A549 (cell line): ENCODE data around the gene PPP2R5C. TPM values are rescaled to one million over a fixed set of nuclear protein-coding genes. Genes with fewer than 3 reads are reported as not detected.

Experiments used
- ATAC-seq, 2 experiments: fragments of 200-7000 bp in 1 of 2; fragments of >200 bp in 1 of 2; cut with Nextera tagmentation in 1 of 2; cut with Tn5 transposase in 1 of 2; 3 replicates each; pipeline versions ENCODE4 v1.8.0 to v1.9.1; 2018 to 2020; ENCODE audit warnings: mild to moderate bottlenecking in 1 of 2, moderate library complexity in 1 of 2
- CTCF ChIA-PET: fragments of 300-600 bp; sonication (Branson Sonifier 250); formaldehyde crosslinking; extraction: SDS; loops from one replicate; lab custom pipeline; 2021; ENCODE audit warnings: antibody characterized with exemption, inconsistent platforms; lab: Yijun Ruan, JAX
- POLR2A ChIA-PET: fragments of 350-600 bp; formaldehyde crosslinking; extraction: SDS; loops from one replicate; lab custom pipeline; 2021; ENCODE audit warnings: antibody characterized with exemption, inconsistent platforms; lab: Yijun Ruan, JAX
- DNase-seq, 2 experiments: peaks; one replicate each; pipeline versions ENCODE4 v3.0.0 to v3.0.0-alpha.2; 2011 to 2016; ENCODE audit warnings: low read depth in 1 of 2, low spot score in 1 of 2
- FAIRE-seq: peaks from 2 replicates; lab custom pipeline; 2011; peaks lifted over from hg19 to GRCh38; lab: Jason Lieb, UNC
- H3K27ac ChIP-seq, 2 experiments: fragments of >200 bp; sonication (Bioruptor Twin); formaldehyde crosslinking; 3 replicates each; pipeline ENCODE4 v1.5.1; 2016 to 2017
- H3K4me1 ChIP-seq: fragments of >200 bp; sonication (Bioruptor Twin); formaldehyde crosslinking; 3 replicates; pipeline ENCODE4 v1.6.1; 2016
- H3K4me2 ChIP-seq: fragments of >200 bp; sonication (Bioruptor Twin); formaldehyde crosslinking; 3 replicates; pipeline ENCODE4 v1.6.1; 2016
- H3K4me3 ChIP-seq: fragments of >200 bp; sonication (Bioruptor Twin); formaldehyde crosslinking; 3 replicates; pipeline ENCODE4 v1.5.1; 2016
- H3K9me3 ChIP-seq: fragments of >200 bp; sonication (Bioruptor Twin); formaldehyde crosslinking; 3 replicates; pipeline ENCODE4 v1.6.1; 2016
- BHLHE40 ChIP-seq: IDR thresholded peaks from 2 replicates; pipeline ENCODE4 v1.6.1; 2012; ENCODE audit warnings: low read depth, low read length, inconsistent platforms
- CBX2 ChIP-seq: fragments of 200-600 bp; sonication (generic); IDR thresholded peaks from 2 replicates; pipeline ENCODE4 v1.6.1; 2016; ENCODE audit warnings: low read depth, mild to moderate bottlenecking, borderline replicate concordance
- EP300 ChIP-seq, 2 experiments: fragments of >200 bp; sonication (Bioruptor Twin); formaldehyde crosslinking; IDR thresholded peaks; 2 replicates in 1 of 2; 3 replicates in 1 of 2; pipeline ENCODE4 v1.6.1; 2016 to 2017
- ESRRA ChIP-seq: fragments of 150-350 bp; IDR thresholded peaks from 2 replicates; pipeline ENCODE4 v1.6.1; 2014; ENCODE audit warnings: mild to moderate bottlenecking, low read length, borderline replicate concordance
- FOSL2 ChIP-seq, 2 experiments: fragments of 450-650 bp in 1 of 2; fragments of >200 bp in 1 of 2; sonication (Bioruptor Twin) in 1 of 2; formaldehyde crosslinking; IDR thresholded peaks; 2 replicates each; pipeline versions ENCODE4 v1.5.0 to v1.6.1; 2016 to 2020; ENCODE audit warnings: mild to moderate bottlenecking in 1 of 2, moderate library complexity in 1 of 2
- FOXS1 ChIP-seq: fragments of 250-450 bp; sonication (Bioruptor Pico); IDR thresholded peaks from 2 replicates; pipeline ENCODE4 v1.5.0; 2020; ENCODE audit warnings: mild to moderate bottlenecking, moderate library complexity
- HOXA7 ChIP-seq: fragments of 250-450 bp; sonication (Bioruptor Pico); IDR thresholded peaks from 2 replicates; pipeline ENCODE4 v1.5.0; 2020; ENCODE audit warnings: mild to moderate bottlenecking, moderate library complexity
- HOXB5 ChIP-seq: fragments of 250-450 bp; sonication (Bioruptor Pico); IDR thresholded peaks from 2 replicates; pipeline ENCODE4 v1.5.0; 2020; ENCODE audit warnings: mild to moderate bottlenecking, moderate library complexity
- JUN ChIP-seq, 2 experiments: fragments of >200 bp; sonication (Bioruptor Twin); formaldehyde crosslinking; IDR thresholded peaks; 2 replicates in 1 of 2; 3 replicates in 1 of 2; pipeline ENCODE4 v1.6.1; 2016 to 2017
- KDM1A ChIP-seq: fragments of 200-600 bp; sonication (generic); IDR thresholded peaks from 2 replicates; pipeline ENCODE4 v1.6.1; 2016; ENCODE audit warnings: low read depth, mild to moderate bottlenecking
- KDM5A ChIP-seq: fragments of 200-600 bp; sonication (generic); IDR thresholded peaks from 2 replicates; pipeline ENCODE4 v1.6.1; 2016; ENCODE audit warnings: antibody characterized with exemption, mild to moderate bottlenecking
- NFE2L2 ChIP-seq: fragments of 150-350 bp; conservative IDR thresholded peaks from 2 replicates; pipeline ENCODE4 v1.6.1; 2014; ENCODE audit warnings: low read length
- RAD21 ChIP-seq, 2 experiments: fragments of >200 bp in 1 of 2; sonication (Bioruptor Twin) in 1 of 2; formaldehyde crosslinking in 1 of 2; IDR thresholded peaks in 1 of 2; conservative IDR thresholded peaks in 1 of 2; 2 replicates in 1 of 2; 3 replicates in 1 of 2; pipeline ENCODE4 v1.6.1; 2012 to 2018; ENCODE audit warnings: inconsistent platforms in 1 of 2
- SMC3 ChIP-seq: fragments of >200 bp; sonication (Bioruptor Twin); formaldehyde crosslinking; IDR thresholded peaks from 3 replicates; pipeline ENCODE4 v1.6.1; 2018; ENCODE audit warnings: inconsistent platforms
- SREBF2 ChIP-seq: fragments of 450-650 bp; IDR thresholded peaks from 2 replicates; pipeline ENCODE4 v1.6.1; 2014; ENCODE audit warnings: mild to moderate bottlenecking, moderate library complexity
- ZC3H11A ChIP-seq: fragments of 450-650 bp; IDR thresholded peaks from 2 replicates; pipeline ENCODE4 v1.6.1; 2014; ENCODE audit warnings: antibody characterized with exemption, mild to moderate bottlenecking
- ZFP36 ChIP-seq: fragments of 450-650 bp; IDR thresholded peaks from 2 replicates; pipeline ENCODE4 v1.6.1; 2014; ENCODE audit warnings: borderline replicate concordance; ENCODE audit not compliant: partially characterized antibody
- ZNF302 ChIP-seq: fragments of 250-450 bp; sonication (Bioruptor Pico); IDR thresholded peaks from 2 replicates; pipeline ENCODE4 v1.9.0; 2021; ENCODE audit warnings: inconsistent platforms, mild to moderate bottlenecking, moderate library complexity
- WGBS: methylation state at CpG from one replicate; pipeline ENCODE4 v1.1.6; 2017; ENCODE audit errors: missing lambda C conversion rate; 5-methylcytosine and 5-hydroxymethylcytosine counted together
- polyA plus RNA-seq, 4 experiments: library from polyadenylated mRNA; depleted of rRNA in 3 of 4; stranded (reverse); fragments of >200 nt; fragmentation: RNase III in 1 of 4; extraction: RNeasy Plus Mini Kit Qiagen cat#74134 plus additional on column Dnase treatment in 1 of 4; gene quantifications; 2 replicates in 3 of 4; 3 replicates in 1 of 4; pipeline ENCODE4 v1.2.3, GENCODE V29; 2011 to 2017
- TF ChIP-seq, protein P1 (sequence below): fragments of 200-600 bp; sonication (generic); IDR thresholded peaks from 2 replicates; pipeline ENCODE4 v1.6.1; 2016; ENCODE audit warnings: antibody characterized with exemption, mild to moderate bottlenecking, moderate library complexity
- TF ChIP-seq, protein P2 (sequence below): fragments of >200 bp; sonication (Bioruptor Twin); formaldehyde crosslinking; IDR thresholded peaks from 3 replicates; pipeline ENCODE4 v1.5.1; 2016
- TF ChIP-seq, protein P3 (sequence below): fragments of >200 bp; sonication (Bioruptor Twin); formaldehyde crosslinking; IDR thresholded peaks from 3 replicates; pipeline ENCODE4 v1.6.1; 2016

The PPP2R5C gene
- polyA plus RNA-seq, 2 of the 4 experiments (the other 2 are of a cell fraction): 74.8 to 150 TPM

DNA sequence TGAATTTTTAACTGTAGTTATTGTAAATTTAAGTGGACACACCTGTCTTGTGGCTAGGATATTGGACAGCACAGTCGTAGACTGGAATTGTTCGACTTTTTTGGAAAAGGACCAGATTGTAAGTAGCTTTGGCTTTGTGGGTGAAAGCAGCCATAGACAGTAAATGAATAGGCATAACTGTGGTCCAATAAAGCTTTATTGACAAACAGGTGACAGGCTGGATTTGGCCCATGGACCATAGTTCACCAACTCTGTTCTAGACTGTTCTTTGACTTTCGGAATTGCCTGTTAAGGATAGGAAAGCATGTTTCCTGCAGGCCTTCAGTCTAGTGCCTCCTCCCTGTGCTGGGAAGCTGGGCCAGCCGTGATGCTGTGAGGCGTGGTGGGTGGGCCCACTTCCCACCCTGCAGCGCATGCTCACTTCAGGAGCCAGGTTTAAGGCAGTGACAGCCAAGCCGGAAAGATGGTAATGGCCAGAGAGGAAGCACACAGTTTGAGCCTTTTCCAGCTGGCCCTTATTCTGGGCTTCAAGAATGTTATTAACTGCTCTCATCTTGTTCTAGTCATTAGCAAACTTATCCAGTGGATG lies 51.8 kb downstream of the PPP2R5C start:
- WGBS: 96% methylated on average over 7 of the region's 7 CpGs
- Histone ChIP-seq H3K27ac (peak overlapping the region in 1 of 2 experiments; percentile 37; a peak in 1 of 6 replicates), H3K4me2 (peak overlapping the region; percentile 24; the same call in 1 of the 3 replicates), H3K4me1 (peaks cover 45% of the 10 kb centered on the region), H3K4me3 (no peak overlapping the region), H3K9me3 (no peaks in the 10 kb centered on the region)
- ChIA-PET POLR2A (no interaction called here), CTCF (interaction anchor here (0.6 to 5.1 kb wide), 9 partner anchors 11 to 315 kb away, joined by 3 to 25 read pairs (median 4); no protein-coding TSS in a partner anchor)
- no peak for FAIRE-seq
- no peak for ATAC-seq
- TF ChIP-seq, protein P1, sequence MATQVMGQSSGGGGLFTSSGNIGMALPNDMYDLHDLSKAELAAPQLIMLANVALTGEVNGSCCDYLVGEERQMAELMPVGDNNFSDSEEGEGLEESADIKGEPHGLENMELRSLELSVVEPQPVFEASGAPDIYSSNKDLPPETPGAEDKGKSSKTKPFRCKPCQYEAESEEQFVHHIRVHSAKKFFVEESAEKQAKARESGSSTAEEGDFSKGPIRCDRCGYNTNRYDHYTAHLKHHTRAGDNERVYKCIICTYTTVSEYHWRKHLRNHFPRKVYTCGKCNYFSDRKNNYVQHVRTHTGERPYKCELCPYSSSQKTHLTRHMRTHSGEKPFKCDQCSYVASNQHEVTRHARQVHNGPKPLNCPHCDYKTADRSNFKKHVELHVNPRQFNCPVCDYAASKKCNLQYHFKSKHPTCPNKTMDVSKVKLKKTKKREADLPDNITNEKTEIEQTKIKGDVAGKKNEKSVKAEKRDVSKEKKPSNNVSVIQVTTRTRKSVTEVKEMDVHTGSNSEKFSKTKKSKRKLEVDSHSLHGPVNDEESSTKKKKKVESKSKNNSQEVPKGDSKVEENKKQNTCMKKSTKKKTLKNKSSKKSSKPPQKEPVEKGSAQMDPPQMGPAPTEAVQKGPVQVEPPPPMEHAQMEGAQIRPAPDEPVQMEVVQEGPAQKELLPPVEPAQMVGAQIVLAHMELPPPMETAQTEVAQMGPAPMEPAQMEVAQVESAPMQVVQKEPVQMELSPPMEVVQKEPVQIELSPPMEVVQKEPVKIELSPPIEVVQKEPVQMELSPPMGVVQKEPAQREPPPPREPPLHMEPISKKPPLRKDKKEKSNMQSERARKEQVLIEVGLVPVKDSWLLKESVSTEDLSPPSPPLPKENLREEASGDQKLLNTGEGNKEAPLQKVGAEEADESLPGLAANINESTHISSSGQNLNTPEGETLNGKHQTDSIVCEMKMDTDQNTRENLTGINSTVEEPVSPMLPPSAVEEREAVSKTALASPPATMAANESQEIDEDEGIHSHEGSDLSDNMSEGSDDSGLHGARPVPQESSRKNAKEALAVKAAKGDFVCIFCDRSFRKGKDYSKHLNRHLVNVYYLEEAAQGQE: no peak
- TF ChIP-seq NFE2L2 (no peak), ZFP36 (no peak), ESRRA (no peak), ZC3H11A (no peak), KDM5A (no peak), HOXA7 (CRISPR knock-in tag) (no peak), HOXB5 (CRISPR knock-in tag) (no peak), FOSL2 (IDR thresholded peaks at IDR 0.05) (no peak), FOSL2 (CRISPR knock-in tag; IDR thresholded peaks at IDR 0.05) (no peak), RAD21 (conservative IDR thresholded peaks at IDR 0.05 in 1 of 2, IDR thresholded peaks at IDR 0.05 in 1 of 2) (no peak), FOXS1 (CRISPR knock-in tag) (no peak), EP300 (IDR thresholded peaks at IDR 0.05) (no peak), CBX2 (no peak)
- TF ChIP-seq, protein P2, sequence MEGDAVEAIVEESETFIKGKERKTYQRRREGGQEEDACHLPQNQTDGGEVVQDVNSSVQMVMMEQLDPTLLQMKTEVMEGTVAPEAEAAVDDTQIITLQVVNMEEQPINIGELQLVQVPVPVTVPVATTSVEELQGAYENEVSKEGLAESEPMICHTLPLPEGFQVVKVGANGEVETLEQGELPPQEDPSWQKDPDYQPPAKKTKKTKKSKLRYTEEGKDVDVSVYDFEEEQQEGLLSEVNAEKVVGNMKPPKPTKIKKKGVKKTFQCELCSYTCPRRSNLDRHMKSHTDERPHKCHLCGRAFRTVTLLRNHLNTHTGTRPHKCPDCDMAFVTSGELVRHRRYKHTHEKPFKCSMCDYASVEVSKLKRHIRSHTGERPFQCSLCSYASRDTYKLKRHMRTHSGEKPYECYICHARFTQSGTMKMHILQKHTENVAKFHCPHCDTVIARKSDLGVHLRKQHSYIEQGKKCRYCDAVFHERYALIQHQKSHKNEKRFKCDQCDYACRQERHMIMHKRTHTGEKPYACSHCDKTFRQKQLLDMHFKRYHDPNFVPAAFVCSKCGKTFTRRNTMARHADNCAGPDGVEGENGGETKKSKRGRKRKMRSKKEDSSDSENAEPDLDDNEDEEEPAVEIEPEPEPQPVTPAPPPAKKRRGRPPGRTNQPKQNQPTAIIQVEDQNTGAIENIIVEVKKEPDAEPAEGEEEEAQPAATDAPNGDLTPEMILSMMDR: no peak
- no peak for DNase-seq

DNA sequence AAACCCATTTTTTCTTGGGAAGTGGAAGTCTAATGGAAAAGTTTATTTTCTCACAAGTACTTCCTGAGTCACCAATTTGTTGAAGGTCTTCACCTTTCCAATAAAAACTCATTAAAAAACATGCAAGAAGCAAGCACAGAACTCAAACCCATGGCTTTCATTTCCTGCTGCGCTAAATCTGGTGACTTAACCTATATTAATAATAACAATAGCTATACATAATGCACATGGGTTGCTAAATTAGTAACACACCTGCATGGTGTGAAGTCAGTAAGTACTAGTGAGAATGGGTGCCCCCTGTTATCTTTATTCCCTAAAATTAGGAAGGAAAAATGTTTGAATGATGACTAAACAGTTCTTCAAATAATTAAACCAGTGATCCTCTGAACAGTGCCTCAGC lies 52.3 kb downstream of the PPP2R5C start:
- DNase-seq: no peak
- no peak for TF ChIP-seq JUN (IDR thresholded peaks at IDR 0.05)
- TF ChIP-seq SMC3: no peak
- no peak for TF ChIP-seq KDM1A
- TF ChIP-seq SREBF2: no peak
- TF ChIP-seq BHLHE40: no peak
- TF ChIP-seq, protein P3, sequence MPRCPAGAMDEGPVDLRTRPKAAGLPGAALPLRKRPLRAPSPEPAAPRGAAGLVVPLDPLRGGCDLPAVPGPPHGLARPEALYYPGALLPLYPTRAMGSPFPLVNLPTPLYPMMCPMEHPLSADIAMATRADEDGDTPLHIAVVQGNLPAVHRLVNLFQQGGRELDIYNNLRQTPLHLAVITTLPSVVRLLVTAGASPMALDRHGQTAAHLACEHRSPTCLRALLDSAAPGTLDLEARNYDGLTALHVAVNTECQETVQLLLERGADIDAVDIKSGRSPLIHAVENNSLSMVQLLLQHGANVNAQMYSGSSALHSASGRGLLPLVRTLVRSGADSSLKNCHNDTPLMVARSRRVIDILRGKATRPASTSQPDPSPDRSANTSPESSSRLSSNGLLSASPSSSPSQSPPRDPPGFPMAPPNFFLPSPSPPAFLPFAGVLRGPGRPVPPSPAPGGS: no peak
- no peak for TF ChIP-seq ZNF302 (CRISPR knock-in tag)
- H3K9me3 ChIP-seq: no peaks in the 10 kb centered on the region
- H3K4me2 ChIP-seq: peak overlapping the region; percentile 24; the same call in 1 of the 3 replicates
- FAIRE-seq: no peak
- H3K4me3 ChIP-seq: no peak overlapping the region
- peaks cover 39% of the 10 kb centered on the region for H3K4me1 ChIP-seq
- CTCF ChIA-PET: interaction anchor here (0.6 to 5.1 kb wide), 8 partner anchors 10 to 1254 kb away, joined by 3 to 25 read pairs (median 4); no protein-coding TSS in a partner anchor
- ATAC-seq: no peak
- POLR2A ChIA-PET: no interaction called here
- no peak overlapping the region for H3K27ac ChIP-seq
- WGBS: 93% methylated on average over 1 of the region's 1 CpG
